GM19239 (cell line): Measurements from ENCODE around the gene XYLB.
"Not testable (repeated sequence)": the region's sequence is repeated elsewhere in the genome, so short reads cannot be mapped to it uniquely, and the experiment has no call there.

ENCODE experiments used
- DNase-seq: peaks from one replicate; pipeline ENCODE4 v3.0.0; 2011; ENCODE audit warnings: low spot score; ENCODE audit not compliant: insufficient read length
- FAIRE-seq: peaks from 2 replicates; lab custom pipeline; 2011; peaks lifted over from hg19 to GRCh38; lab: Jason Lieb, UNC

XYLB gene

DNA sequence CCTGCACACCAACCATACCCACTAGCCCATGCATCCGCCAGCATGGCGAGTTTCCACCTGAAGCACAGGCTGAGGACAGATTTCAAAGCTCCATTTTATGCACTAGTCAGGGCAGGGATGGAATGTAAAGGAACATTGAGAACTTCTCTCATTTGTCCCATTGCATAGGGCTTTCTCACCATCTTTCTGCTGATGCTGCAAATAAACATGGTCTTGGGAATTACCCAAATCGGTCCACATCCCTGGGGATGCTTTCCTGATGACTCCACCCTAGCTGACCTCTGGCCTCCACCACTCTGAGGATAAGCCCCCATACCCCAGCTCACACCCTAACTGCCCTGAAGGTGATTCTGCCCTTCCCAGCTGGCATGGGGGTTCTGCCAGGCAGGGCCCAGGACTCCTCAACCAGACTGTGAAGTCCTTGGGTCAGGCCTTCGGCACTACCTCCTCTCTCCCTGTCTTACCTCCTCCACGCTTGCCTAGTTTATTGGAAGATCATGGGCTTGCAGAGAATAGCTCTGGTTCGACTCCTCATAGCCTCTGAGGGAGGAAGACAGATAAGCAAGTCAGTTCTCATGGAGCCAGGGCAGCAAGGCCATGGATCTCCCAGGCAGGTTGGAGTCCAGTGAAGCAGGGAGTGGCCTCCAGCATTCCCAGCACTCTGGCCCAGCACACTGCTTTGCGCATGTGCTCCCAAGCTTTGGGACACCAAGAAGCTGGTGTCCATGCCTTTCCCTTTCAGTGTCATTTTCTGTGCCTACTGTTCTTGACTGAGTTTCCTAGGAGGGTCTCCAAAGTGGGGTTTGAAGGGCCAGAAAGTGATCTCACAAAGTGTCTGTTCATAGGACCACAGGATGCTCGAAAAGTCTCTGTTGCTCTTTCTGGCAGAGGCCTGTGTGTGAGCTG is 27.6 kb upstream of the XYLB start:
- no peak for FAIRE-seq

DNA sequence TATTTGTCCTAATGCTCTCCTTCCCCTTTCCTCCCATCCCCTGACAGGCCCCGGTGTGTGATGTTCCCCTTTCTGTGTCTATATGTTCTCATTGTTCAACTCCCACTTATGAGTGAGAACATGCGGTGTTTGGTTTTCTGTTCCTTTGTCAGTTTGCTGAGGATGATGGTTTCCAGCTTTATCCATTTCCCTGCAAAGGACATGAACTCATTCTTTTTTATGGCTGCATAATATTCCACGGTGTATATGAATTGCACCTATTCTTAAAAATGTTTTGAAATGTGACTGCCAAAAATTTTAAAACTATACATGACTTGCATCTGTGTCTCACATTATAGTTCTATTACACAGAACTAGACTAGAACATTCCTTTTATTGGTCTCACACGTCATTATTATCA is 25.9 kb upstream of the XYLB start:
- not testable (repeated sequence) for DNase-seq, FAIRE-seq

More for the DNA sequence above, 27.6 kb upstream of the XYLB start:
- no peak for DNase-seq

DNA sequence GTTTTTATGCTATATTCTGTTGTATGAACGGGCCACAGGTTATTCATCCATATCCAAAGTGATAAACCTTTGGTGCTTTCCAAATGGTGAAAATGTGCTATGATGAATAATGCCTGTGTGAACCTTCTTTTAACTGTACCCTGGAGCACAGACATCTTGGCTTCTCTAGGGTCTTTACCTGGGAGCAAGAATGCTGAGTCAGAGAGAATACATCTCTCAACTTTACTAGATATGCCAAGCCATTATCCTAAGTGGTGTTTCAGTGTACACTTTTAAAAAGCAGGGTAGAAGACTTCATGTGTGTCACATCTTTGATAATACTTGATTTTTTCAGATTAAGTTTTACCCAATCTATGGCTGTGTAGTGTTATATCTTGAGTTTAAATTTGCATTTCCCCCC is 23.5 kb upstream of the XYLB start:
- no peak for DNase-seq
- no peak for FAIRE-seq

DNA sequence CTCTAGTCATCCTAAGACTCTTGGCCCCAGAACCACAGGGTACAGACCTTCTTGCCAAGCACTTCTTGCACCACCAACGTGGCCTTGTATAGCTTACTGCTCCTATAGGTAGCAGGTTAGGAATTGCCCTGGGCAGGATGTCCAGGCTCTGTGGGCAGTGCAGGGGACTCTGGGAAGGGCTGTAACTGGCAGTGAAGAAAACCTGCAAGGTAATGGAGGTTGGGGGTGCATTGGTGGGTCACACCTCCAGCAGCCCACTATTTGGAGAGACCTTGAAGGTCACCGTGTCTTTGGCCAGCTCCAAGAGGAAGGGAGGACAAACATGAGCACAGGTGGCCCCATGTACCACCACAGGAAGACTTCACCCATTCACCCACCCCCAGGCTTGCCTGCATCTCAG is 21.3 kb upstream of the XYLB start:
- no peak for FAIRE-seq
- DNase-seq, result no peak

DNA sequence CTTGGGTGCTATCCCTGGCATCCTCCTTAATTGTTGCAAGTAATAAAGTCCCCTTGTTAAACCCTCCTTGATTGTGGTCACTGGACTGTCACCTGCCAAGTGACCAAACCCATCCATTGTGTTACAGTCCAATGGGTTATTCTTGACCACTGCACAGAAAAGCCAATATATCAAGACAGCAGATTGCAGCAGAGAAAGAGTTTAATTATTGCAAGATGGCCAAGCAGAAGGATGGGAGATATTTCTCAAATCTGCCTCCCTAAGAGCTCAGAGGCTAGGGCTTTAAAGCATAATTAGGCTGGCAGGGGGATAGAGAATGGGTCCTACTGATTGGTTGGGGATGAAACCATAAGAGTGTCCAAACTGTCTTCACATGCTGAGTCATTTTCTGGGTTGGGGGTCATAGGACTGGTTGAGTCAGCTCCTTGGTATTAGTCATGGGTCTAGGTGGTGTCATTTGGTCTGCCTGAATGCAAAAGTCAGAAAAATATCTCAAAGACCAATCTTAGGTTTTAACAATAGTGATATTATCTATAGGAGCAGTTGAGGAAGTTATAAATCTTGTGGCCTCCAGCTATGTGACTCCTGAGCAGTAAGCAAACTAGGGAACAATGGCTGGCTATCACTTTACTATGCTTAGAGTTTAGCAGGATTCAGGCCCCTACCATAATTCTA is 19.1 kb upstream of the XYLB start:
- FAIRE-seq (no peak), DNase-seq (no peak)

DNA sequence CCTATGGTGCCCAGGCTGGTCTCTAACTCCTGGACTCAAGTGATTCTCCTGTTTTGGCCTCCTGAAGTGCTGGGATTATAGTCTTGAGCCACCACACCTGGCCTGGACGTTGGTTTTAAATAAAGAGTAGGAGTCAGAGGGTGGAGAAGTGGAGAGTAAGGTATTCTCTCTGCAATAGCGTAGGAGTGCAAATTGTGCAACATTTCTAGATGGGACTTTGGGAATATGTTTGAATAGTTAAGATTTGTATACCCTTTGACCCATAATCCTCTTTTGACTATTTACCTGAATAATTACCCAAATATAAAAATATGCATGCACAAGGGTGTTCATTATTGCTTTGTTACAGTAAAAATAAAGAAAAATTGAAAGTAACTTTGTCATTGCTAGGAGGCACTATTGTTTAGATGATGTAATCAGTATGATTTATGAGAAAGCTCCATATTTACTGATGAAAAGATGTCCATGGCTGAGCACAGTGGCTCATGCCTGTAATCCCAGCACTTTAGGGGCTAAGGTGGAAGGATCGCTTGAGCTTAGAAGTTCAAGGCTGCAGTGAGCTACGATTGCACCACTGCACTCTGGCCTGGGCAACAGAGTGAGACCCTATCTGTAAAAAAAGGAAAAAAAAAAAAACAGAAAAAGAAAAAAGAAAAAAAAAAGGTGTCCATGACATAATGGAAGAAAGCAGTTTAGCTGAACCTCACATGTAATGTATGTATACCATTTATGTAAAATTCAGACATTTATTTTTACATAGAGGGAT is 15.1 kb upstream of the XYLB start:
- DNase-seq (no peak), FAIRE-seq (no peak)

DNA sequence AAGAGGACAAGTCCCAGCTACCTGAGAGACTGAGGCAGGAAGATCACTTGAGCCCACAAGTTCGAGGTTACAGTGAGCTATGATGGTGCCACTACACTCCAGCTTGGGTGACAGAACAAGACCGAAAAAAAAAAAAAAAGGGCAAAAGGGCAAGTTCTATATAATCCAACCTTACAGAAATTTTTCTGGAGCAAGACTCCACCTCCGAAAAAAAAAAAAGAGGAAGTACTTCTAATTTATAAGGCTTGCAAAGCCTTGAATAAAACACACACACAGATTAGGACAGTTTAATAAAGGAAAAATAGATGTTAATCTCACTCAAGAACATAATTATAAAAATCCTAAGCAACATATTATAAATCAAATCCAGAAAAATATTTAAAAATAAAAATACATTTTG is 14.4 kb upstream of the XYLB start:
- FAIRE-seq (no peak), DNase-seq (no peak)

DNA sequence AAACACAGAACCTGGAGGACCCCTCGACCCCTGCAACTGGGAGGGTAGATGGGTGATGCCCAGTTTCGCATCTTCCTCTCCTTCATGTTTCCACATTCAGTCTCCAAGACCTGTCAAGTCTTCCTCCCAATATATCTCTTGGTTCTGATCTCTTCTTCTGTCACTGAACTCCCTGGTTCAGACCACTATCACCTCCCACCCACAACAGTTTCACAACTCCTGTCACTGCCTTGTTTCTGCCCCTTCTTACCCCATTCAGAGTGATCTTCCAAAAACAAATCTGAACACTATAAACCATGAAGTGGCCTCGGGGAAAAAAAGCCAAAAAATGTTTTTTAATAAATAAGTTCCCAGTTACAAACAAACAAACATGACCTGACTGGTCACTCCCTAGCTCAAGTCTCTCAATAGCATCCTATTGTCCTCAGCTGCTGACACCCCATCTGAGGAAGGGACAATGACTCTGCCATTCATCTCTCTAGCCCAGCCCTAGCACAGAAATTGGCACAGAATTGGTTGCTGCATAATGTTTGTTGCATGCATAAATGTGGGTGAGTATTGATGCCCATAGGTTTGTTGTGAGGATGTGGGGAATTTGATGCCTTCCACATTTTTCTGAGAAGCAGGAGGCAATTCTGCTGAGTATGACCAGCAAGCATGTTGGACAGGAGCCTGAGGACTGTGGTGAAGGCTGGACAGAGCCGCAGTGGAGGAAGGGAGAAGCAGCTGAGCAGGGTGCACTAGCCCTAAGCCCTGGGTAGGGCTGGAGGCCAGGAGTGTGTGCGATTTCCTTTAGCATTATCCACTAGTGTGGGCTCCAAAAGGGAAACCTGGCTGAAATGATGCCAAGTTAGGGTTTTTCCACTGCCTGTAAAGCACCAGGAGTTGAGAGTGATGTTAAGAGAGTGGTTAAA is 12.2 kb upstream of the XYLB start:
- FAIRE-seq, result no peak
- no peak for DNase-seq

DNA sequence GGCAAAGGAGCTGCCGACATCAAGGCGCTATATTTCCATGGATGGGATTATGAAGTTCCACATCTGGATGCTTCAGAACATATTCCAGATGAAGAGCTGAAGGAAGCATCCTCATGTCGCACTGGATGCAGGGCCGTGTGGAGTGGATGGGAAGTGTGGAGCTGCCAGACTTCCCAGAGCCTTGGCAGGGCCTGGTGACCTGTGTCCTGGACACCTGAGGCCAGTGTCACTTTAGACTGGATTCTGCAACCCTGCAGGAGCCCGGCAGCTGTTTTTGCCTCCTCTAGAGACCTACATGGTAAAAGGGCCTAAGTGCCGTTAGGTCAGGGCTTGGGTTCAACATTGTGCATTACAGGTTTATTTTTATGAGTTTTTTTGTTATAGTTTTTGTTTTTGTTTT is 11.3 kb upstream of the XYLB start:
- no peak for DNase-seq
- no peak for FAIRE-seq

DNA sequence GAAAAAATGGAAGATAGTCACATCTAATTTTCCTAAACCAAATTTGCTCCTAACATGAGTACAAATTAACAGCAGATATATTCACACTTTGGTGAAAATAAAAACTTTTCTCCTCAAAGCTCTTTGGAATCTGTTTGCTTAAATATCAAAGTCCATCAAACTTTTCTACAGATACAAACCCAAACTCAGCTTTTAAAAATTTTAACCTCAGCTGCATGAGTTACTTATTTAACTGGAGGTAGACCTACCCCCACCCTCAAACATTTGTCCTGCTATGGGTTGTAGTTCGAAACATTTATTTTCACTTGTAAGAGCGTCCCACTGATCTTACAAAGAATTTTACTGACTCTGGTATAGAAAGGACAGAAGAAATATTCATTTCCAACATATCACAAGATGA is 8.9 kb upstream of the XYLB start:
- DNase-seq (no peak), FAIRE-seq (no peak)

DNA sequence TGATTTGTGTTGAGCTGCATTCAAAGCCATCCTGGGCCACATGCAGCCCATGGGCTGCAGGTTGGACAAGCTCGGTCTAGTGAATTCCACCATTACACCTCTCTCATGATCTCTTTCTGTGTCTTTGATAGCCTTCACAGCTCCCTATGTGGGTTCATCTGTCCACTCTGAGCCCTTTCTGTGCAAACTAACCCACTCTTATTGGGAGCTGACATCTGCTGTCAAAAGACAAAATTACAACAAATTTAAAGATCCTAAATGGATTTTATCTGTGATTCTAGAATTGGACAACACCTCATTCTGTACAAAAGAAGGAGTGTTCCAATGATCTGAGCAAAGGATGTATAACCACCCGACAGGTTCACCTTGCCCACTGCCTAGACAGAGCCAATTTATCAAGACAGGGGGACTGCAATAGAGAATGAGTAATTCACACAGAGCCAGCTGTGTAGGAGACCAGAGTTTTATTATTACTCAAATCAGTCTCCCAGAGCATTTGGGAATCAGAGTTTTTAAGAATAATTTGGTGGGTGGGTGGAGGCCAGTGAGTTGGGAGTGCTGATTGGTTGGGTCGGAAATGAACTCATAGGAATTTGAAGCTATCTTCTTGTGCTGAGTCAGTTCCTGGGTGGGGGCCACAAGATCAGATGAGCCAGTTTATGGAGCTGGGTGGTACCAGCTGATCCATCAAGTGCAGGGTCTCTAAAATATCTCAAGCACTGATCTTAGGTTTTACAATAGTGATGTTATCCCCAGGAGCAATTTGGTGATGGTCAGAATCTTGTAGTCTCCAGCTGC is 2.6 kb upstream of the XYLB start:
- FAIRE-seq (no peak), DNase-seq (no peak)

DNA sequence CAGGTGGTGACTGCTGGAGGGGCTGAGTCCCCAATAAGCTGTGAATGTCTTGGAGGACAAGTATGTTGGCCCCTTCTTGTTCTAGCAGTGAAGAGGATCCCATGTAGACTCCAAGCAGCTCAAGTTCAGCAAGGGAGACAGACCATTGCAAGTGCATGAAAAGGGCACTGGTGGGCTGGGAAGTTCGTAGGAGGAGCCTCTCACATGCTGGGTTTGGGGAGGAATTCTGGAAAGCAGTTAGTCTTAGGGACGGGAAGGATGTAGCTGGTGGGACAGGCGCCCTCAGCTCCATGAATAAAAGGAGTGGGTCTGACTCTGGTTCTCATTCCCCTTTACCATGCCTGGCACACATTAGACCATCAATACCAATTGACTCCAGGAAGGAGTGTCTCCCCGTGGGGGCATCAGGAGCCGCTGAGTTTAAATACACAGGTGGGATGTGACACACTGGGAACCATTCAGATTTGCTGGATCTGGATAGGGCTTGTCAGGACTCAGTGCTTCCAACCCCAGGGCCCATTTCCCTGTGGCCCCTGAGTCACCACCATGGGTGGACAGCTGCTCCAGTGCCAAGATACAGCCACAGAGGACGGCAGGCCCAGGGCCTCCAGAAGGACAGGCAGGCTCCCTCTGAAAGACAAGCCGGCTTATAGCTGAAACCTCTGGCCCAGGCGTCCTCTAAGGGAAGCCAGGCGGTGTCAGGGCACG is 552 bp upstream of the XYLB start:
- DNase-seq (no peak), FAIRE-seq (no peak)

DNA sequence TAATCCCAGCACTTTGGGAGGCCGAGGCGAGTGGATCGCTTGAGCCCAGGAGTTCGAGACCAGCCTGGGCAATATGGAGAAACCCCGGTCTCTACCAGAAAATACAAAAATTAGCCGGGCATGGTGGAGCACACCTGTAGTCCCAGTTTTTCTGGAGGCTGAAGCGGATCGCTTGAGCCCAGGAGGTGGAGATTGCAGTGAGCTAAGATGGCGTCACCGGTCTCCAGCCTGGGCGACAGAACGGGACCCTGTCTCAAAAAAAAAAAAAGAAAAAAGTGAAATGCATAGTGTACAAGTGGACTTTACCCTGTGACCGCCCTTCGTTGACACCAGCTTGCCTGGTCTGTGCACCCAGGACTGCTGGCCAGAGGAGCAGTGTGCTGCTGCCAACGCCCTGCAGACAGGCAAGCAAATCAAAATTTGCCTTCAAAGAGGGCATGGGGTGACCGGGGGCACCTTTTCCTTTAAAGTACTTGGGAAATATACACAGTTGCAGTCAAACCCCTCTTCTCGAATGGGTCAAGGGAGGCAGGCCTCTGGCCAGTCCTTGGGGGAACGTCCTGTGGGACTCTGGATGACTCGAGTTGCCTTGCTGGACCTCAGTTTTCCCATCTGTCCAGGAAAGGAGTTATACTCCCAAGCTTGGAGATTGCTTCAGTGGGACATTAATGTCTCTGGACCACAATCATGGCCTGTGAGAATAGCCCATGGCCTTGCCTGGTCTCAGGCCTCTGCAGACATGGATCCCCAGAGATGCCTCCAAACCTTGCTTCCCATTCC is 1.0 kb downstream of the XYLB start:
- DNase-seq, result no peak
- FAIRE-seq, result no peak

DNA sequence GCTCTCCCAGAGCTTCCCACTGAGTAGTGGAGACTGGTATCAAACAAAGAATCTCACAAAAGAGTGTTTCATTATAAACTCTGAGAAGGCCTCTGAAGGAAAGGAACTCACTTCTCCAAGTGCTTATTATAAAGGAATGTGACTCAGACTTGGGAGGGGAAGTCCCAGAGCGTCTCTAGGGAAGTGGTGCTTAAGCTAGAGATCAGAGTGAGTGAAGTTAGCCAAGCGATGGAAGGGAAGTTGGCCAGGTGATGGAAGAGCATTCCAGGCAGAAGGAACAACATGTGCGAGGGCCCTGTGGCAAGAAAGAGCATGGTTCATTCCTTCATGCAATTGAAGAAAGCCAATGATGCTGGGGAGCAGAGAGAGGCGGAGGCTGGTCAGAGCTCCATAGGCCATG is 2.3 kb downstream of the XYLB start:
- FAIRE-seq, result no peak

DNA sequence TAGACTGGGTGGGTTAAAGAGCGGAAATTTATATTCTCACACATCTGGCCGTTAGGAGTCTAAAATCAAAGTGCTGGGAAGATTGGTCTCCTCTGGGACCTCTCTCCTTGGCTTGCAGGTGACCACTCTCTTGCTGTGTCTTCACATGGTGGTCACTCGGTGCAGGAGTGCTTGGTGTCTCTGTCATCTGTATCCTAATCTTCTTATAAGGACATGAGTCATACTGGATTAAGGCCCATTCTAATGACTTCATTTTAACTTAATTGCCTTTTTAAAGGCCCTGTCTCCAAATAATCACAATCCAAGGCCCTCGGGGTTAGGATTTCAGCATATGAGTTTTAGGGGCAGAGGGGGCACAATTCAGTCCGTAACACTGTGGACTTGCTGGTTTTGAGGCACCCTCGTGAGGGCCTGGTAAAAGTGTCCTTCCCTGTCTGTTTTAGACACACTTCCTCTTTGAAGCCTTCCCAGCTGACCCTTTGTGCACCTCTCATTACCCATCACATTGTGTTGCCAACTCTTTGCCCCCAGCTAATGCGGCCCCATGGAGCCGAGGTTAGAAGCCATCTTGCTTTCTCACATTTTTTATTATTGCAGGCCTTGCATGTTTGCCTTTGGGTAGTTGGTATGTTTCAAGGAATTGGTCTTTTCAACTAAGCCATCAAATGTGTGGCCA is 3.2 kb downstream of the XYLB start:
- DNase-seq, result no peak
- FAIRE-seq, result no peak

More for the DNA sequence above, 2.3 kb downstream of the XYLB start:
- no peak for DNase-seq

DNA sequence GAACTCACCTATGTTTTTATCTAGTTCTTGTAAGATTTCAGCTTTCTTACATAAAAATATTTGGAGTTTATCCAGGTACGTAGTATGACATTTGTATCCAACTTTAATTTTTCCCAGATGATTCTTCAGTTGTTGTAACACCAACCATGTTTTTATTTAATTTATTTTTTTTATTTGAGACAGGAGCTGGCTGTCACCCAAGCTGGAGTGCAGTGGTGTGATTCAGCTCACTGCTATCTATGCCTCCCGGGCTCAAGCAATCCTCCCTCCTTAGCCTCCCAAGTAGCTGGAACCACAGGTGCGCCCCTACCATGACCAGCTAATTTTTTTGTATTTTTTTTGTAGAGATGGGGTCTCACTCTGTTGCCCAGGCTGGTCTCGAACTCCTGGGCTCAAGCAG is 6.6 kb downstream of the XYLB start:
- FAIRE-seq (no peak), DNase-seq (no peak)

DNA sequence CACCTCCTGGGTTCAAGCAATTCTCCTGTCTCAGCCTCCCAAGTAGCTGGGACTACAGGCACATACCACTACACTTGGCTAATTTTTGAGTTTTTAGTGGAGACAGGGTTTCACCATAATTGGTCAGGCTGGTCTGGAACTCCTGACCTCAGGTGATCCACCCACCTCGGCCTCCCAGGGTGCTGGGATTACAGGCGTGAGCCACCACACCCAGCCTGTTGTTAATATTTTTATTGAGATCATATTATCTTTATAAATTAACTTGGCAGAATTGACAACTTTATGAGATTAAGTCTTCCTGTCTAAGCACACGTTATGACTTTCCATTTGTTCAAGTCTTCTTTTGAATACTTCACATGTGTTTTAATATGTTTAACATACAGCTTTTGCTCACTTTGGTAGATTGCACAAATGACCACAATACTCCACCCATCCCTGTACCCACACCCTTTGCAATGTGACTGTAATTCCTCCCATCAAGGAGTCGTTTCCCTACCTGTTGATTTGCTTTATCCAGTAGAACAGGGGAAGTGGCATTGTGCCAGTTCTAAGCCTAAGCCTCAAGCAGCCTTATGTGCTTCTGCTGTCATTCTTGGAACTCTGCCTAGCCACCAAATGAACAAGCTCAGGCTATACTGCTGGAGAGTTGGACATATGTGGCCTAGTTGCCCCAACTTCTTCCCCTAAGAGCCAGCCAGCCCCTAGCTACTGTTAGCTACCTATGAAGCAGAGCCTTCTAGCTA is 8.2 kb downstream of the XYLB start:
- DNase-seq (no peak), FAIRE-seq (no peak)
